Stimulated activated CD8-positive, alpha-beta memory T cell treated with anti-CD3 and anti-CD28 coated beads, Interleukin-12 subunit alpha, Interleukin-12 subunit beta, amount 100 ng/mL, for 1 hour (primary cell): ENCODE data around the gene PTPRN2.
"Not testable (repeated sequence)": the region's sequence is repeated elsewhere in the genome, so short reads cannot be mapped to it uniquely, and the experiment has no call there.

Experiments
- DNase-seq: peaks from one replicate; pipeline ENCODE4 v3.0.0-alpha.2; 2020; ENCODE audit warnings: low read depth

The PTPRN2 gene

GRCh38 chr7:157507987-157508386 is 1079.6 kb downstream of the PTPRN2 start:
- no peak for DNase-seq

GRCh38 chr7:157506268-157506667 is 1081.4 kb downstream of the PTPRN2 start:
- no peak for DNase-seq

- no peak for DNase-seq
Observed at GRCh38 chr7:157505646-157506045, 1082.0 kb downstream of the PTPRN2 start.

GRCh38 chr7:157503229-157503628 is 1084.4 kb downstream of the PTPRN2 start:
- DNase-seq: no peak

- peak; percentile 44 for DNase-seq
Observed at GRCh38 chr7:157502701-157503111, 1084.9 kb downstream of the PTPRN2 start.

- DNase-seq: no peak
Observed at GRCh38 chr7:157501581-157501980, 1086.0 kb downstream of the PTPRN2 start.

GRCh38 chr7:157500989-157501540 is 1086.6 kb downstream of the PTPRN2 start:
- DNase-seq: not testable (repeated sequence)

- no peak for DNase-seq
Observed at GRCh38 chr7:157500171-157500960, 1087.3 kb downstream of the PTPRN2 start.

GRCh38 chr7:157499835-157500153 is 1087.8 kb downstream of the PTPRN2 start:
- DNase-seq: no peak

- no peak for DNase-seq
Observed at GRCh38 chr7:157499121-157499834, 1088.3 kb downstream of the PTPRN2 start.

GRCh38 chr7:157498657-157499056 is 1089.0 kb downstream of the PTPRN2 start:
- DNase-seq: no peak

- no peak for DNase-seq
Observed at GRCh38 chr7:157497744-157498651, 1089.6 kb downstream of the PTPRN2 start.

- DNase-seq: no peak
Observed at GRCh38 chr7:157497367-157497743, 1090.3 kb downstream of the PTPRN2 start.

GRCh38 chr7:157496416-157497275 is 1091.0 kb downstream of the PTPRN2 start:
- DNase-seq: no peak

GRCh38 chr7:157495594-157495993 is 1092.0 kb downstream of the PTPRN2 start:
- DNase-seq: no peak

- DNase-seq: no peak
Observed at GRCh38 chr7:157495177-157495553, 1092.5 kb downstream of the PTPRN2 start.

GRCh38 chr7:157494506-157495176 is 1093.0 kb downstream of the PTPRN2 start:
- DNase-seq: no peak

- DNase-seq: no peak
Observed at GRCh38 chr7:157493776-157494175, 1093.8 kb downstream of the PTPRN2 start.

GRCh38 chr7:157493017-157493416 is 1094.6 kb downstream of the PTPRN2 start:
- no peak for DNase-seq

GRCh38 chr7:157490465-157490912 is 1097.1 kb downstream of the PTPRN2 start:
- no peak for DNase-seq

GRCh38 chr7:157489870-157490269 is 1097.8 kb downstream of the PTPRN2 start:
- not testable (repeated sequence) for DNase-seq
